Activated naive CD4-positive, alpha-beta T cell treated with anti-CD3 and anti-CD28 coated beads for 36 hours (primary cell): ENCODE measurements around the gene VANGL2. TPM values are rescaled to one million over a fixed set of nuclear protein-coding genes. Genes with fewer than 3 reads are reported as not detected.

Experiments used
- CTCF ChIA-PET: fragments of 350-600 bp; sonication (Branson Sonifier 250); formaldehyde crosslinking; loops from one replicate; lab custom pipeline; 2021; ENCODE audit warnings: antibody characterized with exemption; lab: Charles Lee
- DNase-seq: peaks from one replicate; pipeline ENCODE4 v3.0.0-alpha.2; 2020
- H3K27ac Mint-ChIP-seq: one replicate; pipeline ENCODE4 v1.8.0; 2021; ENCODE audit warnings: mild to moderate bottlenecking, mixed read lengths
- H3K27me3 Mint-ChIP-seq: one replicate; pipeline ENCODE4 v1.8.0; 2021; ENCODE audit warnings: low read depth, mixed read lengths
- H3K36me3 Mint-ChIP-seq: one replicate; pipeline ENCODE4 v1.8.0; 2021; ENCODE audit warnings: low read depth, mixed read lengths
- H3K4me1 Mint-ChIP-seq: one replicate; pipeline ENCODE4 v1.8.0; 2021; ENCODE audit warnings: low read depth, mixed read lengths
- H3K4me3 Mint-ChIP-seq: one replicate; pipeline ENCODE4 v1.8.0; 2021; ENCODE audit warnings: mild to moderate bottlenecking, moderate library complexity, mixed read lengths
- H3K9me3 Mint-ChIP-seq: one replicate; pipeline ENCODE4 v1.8.0; 2021; ENCODE audit warnings: mixed read lengths
- intact Hi-C: fragments of 100-400 bp; cut with micrococcal nuclease; formaldehyde crosslinking; loops from one replicate; pipeline ENCODE4 v1.15.1; 2023
- total RNA-seq, 2 experiments: library from RNA; stranded (reverse); gene quantifications; one replicate each; pipeline ENCODE4 v1.2.3, GENCODE V29; 2021

Gene VANGL2
- total RNA-seq, result under 1 TPM in 1 of 2 experiments, not detected in 1; 0.27 TPM

- intact Hi-C loops, result no loop called here
- Mint-ChIP-seq H3K9me3 (no peaks in the 10 kb centered on the region), H3K36me3 (no peaks in the 10 kb centered on the region), H3K27me3 (peaks cover 13% of the 10 kb centered on the region), H3K27ac (no peak within 1 kb of the TSS), H3K4me3 (peak within 1 kb of the TSS; percentile 44), H3K4me1 (peaks cover 3% of the 10 kb centered on the region)
- peak; percentile 31 for DNase-seq
- CTCF ChIA-PET, result no interaction called here
Observed at GRCh38 chr1:160400223-160400645, at the start of gene VANGL2. Gene VANGL2, plus strand, starts transcription at chr1:160400564. Its CDS starts 15,274 bp downstream, at chr1:160415838.

- H3K27me3 Mint-ChIP-seq, result no peaks in the 10 kb centered on the region
- H3K4me1 Mint-ChIP-seq, result peaks cover 6% of the 10 kb centered on the region
- intact Hi-C loops, result no loop called here
- no peak overlapping the region for H3K4me3 Mint-ChIP-seq
- no peaks in the 10 kb centered on the region for H3K9me3 Mint-ChIP-seq
- no peak overlapping the region for H3K27ac Mint-ChIP-seq
- peaks cover 38% of the 10 kb centered on the region for H3K36me3 Mint-ChIP-seq
- DNase-seq, result no peak
- CTCF ChIA-PET, result interaction anchor here (0.9 to 2.5 kb wide), 8 partner anchors 12 to 266 kb away, joined by 3 to 16 read pairs (median 4); partner anchors contain the start of gene CASQ1
Observed at GRCh38 chr1:160351629-160352028, 48.7 kb upstream of the VANGL2 start.

GRCh38 chr1:160352555-160352954, 47.8 kb upstream of the VANGL2 start:
- Mint-ChIP-seq H3K36me3 (peaks cover 38% of the 10 kb centered on the region), H3K9me3 (no peaks in the 10 kb centered on the region), H3K27me3 (no peaks in the 10 kb centered on the region), H3K27ac (no peak overlapping the region), H3K4me1 (no peaks in the 10 kb centered on the region), H3K4me3 (no peak overlapping the region)
- intact Hi-C loops, result no loop called here
- no peak for DNase-seq
- CTCF ChIA-PET, result interaction anchor here (1.0 to 3.2 kb wide), 11 partner anchors 11 to 267 kb away, joined by 3 to 16 read pairs (median 5); no protein-coding TSS in a partner anchor

DNA sequence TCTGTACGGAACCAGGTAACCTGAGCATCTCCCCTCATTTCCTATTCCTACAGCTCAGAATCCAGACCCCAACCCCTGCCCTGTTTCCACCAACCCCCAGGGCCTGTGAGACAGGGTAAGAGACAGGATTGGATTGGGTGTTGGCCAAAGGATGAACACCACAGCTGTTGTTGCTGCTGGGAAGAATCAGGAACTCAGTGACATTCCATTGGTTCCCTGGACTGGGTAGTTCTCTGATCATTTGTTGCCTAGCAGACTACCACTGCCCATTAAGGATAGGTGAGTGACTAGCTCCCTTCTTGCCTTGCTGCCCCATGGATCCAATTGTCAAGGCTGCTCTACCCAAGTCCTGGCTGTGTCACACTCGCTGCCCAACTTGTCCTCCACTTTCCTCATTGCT, 47.1 kb upstream of the VANGL2 start:
- no peaks in the 10 kb centered on the region for H3K4me1 Mint-ChIP-seq
- no peak overlapping the region for H3K27ac Mint-ChIP-seq
- peaks cover 41% of the 10 kb centered on the region for H3K36me3 Mint-ChIP-seq
- intact Hi-C loops, result no loop called here
- no peak for DNase-seq
- H3K27me3 Mint-ChIP-seq, result no peaks in the 10 kb centered on the region
- no peaks in the 10 kb centered on the region for H3K9me3 Mint-ChIP-seq
- no peak overlapping the region for H3K4me3 Mint-ChIP-seq
- CTCF ChIA-PET, result interaction anchor here (1.2 to 3.6 kb wide), 8 partner anchors 10 to 268 kb away, joined by 3 to 34 read pairs (median 8); no protein-coding TSS in a partner anchor

GRCh38 chr1:160354388-160354985, 45.9 kb upstream of the VANGL2 start:
- no peak overlapping the region for H3K27ac Mint-ChIP-seq
- no peaks in the 10 kb centered on the region for H3K27me3 Mint-ChIP-seq
- peaks cover 47% of the 10 kb centered on the region for H3K36me3 Mint-ChIP-seq
- intact Hi-C loops, result no loop called here
- no peak overlapping the region for H3K4me3 Mint-ChIP-seq
- DNase-seq, result peak; percentile 22
- CTCF ChIA-PET, result interaction anchor here (0.7 to 3.6 kb wide), 14 partner anchors 9 to 261 kb away, joined by 3 to 34 read pairs (median 6); partner anchors contain the start of genes COPA, NCSTN and NHLH1
- H3K9me3 Mint-ChIP-seq, result no peaks in the 10 kb centered on the region
- no peaks in the 10 kb centered on the region for H3K4me1 Mint-ChIP-seq

DNA sequence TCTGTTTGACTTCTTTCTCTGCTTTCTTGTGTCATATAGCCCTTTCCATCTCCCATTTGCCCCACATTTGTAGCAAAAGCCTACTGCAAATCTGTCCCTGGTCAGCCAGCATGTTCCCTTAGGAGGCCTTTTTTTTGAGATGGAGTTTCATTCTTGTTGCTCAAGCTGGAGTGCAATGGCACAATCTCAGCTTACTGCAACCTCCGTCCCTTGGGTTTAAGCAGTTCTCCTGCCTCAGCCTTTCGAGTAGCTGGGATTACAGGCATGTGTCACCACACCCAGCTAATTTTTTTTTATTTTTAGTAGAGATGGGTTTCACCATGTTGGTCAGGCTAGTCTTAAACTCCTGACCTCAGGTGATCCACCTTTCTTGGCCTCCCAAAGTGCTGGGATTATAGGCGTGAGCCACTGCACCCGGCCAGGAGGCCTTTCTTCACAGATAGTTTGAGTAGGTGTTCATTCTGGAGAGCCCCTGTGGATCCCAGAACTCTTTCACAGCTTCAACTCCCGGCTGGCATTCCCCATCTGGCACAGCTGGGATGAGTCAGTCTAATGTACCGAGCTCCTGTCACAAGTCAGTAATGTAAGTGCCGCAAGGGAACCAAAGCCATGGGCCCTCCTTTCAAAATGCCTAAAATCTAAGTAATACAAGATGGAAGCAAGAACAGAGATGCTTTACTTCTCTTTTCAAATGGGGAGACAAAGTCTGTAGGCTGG, 42.9 kb upstream of the VANGL2 start:
- peaks cover 5% of the 10 kb centered on the region for H3K4me1 Mint-ChIP-seq
- H3K9me3 Mint-ChIP-seq, result no peaks in the 10 kb centered on the region
- intact Hi-C loops, result no loop called here
- H3K4me3 Mint-ChIP-seq, result no peak overlapping the region
- H3K36me3 Mint-ChIP-seq, result peaks cover 34% of the 10 kb centered on the region
- CTCF ChIA-PET, result interaction anchor here (1.3 kb wide), 1 partner anchor 164 kb away, joined by 5 read pairs; no protein-coding TSS in a partner anchor
- no peak for DNase-seq
- no peak overlapping the region for H3K27ac Mint-ChIP-seq
- no peaks in the 10 kb centered on the region for H3K27me3 Mint-ChIP-seq

DNA sequence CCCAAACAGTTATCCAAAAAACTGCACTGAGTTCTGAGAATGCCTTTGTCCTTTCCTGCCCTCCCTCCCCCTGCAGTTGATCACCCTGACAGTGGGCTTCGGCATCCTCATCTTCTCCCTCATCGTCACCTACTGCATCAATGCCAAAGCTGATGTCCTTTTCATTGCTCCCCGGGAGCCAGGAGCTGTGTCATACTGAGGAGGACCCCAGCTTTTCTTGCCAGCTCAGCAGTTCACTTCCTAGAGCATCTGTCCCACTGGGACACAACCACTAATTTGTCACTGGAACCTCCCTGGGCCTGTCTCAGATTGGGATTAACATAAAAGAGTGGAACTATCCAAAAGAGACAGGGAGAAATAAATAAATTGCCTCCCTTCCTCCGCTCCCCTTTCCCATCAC, 42.3 kb upstream of the VANGL2 start:
- Mint-ChIP-seq H3K4me1 (peaks cover 5% of the 10 kb centered on the region), H3K27ac (no peak overlapping the region), H3K9me3 (no peaks in the 10 kb centered on the region), H3K4me3 (no peak overlapping the region), H3K27me3 (no peaks in the 10 kb centered on the region), H3K36me3 (peaks cover 30% of the 10 kb centered on the region)
- intact Hi-C loops, result no loop called here
- DNase-seq, result no peak
- CTCF ChIA-PET, result interaction anchor here (0.8 to 1.3 kb wide), 2 partner anchors 15 to 165 kb away, joined by 4 to 5 read pairs; no protein-coding TSS in a partner anchor

DNA sequence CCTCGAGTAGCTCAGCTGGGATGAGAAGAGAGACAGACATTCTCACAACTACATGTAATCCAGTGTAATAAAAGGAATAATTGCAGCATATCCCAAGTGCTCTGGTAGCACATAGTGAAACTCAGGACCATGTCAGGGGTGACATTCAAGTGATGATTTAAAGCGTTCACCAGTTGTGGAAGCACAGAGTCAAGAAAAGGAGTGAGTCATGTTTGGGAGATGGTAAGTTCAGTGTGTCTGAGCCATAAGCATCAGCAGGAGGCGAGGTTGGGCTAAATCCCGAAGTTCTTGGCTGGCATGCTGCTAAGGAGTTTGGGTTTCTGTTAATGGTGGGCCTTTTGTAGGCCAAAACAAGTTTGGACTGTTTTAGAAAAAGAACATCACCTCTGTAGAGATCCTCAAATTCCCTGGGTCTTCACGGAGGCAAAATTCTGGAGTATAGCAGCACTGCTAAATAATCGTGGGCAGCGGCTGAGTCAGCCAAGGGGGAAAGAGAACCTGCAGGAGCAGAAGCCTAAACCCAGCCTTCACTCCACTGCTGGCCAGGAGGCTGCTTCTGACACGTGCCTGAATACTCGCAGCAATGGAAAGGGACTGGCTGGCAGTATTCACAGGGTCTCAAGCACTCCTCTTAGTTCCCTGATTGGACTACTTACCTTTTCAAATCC, 40.7 kb upstream of the VANGL2 start:
- Mint-ChIP-seq H3K27me3 (no peaks in the 10 kb centered on the region), H3K36me3 (peaks cover 22% of the 10 kb centered on the region), H3K27ac (no peak overlapping the region), H3K9me3 (no peaks in the 10 kb centered on the region), H3K4me3 (no peak overlapping the region), H3K4me1 (peaks cover 5% of the 10 kb centered on the region)
- intact Hi-C loops, result no loop called here
- CTCF ChIA-PET, result interaction anchor here (0.9 kb wide), 1 partner anchor 31 kb away, joined by 3 read pairs; no protein-coding TSS in a partner anchor
- no peak for DNase-seq

DNA sequence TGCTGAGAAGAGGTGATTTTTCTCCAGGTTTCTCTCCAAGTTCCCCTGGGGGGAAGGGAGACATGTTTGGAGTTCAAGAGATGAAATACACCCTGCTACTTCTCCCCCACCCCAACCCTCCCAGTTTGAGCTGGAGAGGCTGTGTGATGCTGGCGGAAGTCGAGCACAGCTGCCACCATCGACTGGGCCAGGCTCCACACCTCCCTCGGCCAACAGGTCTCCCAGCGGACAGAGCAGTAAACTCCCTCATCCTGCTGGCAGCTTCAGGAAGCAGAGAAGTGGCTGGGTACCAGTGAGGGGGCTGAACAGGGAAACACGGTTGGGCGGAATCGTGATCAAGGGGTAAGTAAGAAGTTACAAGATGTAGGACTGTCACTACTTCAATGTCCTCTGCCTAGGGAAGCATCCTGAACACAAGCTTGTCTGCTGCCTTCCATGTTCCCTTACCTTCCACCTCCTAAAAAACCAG, 40.1 kb upstream of the VANGL2 start:
- H3K27me3 Mint-ChIP-seq, result no peaks in the 10 kb centered on the region
- H3K36me3 Mint-ChIP-seq, result peaks cover 21% of the 10 kb centered on the region
- H3K4me3 Mint-ChIP-seq, result no peak overlapping the region
- H3K27ac Mint-ChIP-seq, result no peak overlapping the region
- no peaks in the 10 kb centered on the region for H3K9me3 Mint-ChIP-seq
- DNase-seq, result no peak
- intact Hi-C loops, result no loop called here
- CTCF ChIA-PET, result interaction anchor here (0.6 to 0.9 kb wide), 2 partner anchors 19 to 31 kb away, joined by 3 read pairs; no protein-coding TSS in a partner anchor
- peaks cover 5% of the 10 kb centered on the region for H3K4me1 Mint-ChIP-seq

DNA sequence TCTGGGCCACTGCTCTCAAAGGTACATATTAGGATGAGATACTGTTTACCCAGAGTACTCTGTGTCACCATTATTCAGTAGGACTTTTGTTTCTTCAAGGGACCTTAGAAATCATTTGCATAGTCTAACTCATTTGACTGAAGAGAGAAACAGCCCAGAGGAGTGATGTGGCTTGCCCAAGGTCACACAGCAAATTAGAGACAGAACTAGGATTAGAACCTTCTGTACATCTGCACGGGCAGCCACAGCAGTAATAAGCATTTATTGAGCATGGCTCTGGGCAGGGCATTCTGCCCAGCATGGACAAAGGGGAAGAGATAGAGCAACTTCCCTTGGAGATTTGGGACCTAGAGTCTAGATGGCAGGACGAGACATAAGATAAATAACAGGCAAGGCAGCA, 39.2 kb upstream of the VANGL2 start:
- Mint-ChIP-seq H3K4me1 (peaks cover 5% of the 10 kb centered on the region), H3K4me3 (no peak overlapping the region), H3K9me3 (no peaks in the 10 kb centered on the region), H3K27ac (no peak overlapping the region), H3K36me3 (peaks cover 17% of the 10 kb centered on the region), H3K27me3 (no peaks in the 10 kb centered on the region)
- intact Hi-C loops, result no loop called here
- DNase-seq, result no peak
- CTCF ChIA-PET, result no interaction called here

DNA sequence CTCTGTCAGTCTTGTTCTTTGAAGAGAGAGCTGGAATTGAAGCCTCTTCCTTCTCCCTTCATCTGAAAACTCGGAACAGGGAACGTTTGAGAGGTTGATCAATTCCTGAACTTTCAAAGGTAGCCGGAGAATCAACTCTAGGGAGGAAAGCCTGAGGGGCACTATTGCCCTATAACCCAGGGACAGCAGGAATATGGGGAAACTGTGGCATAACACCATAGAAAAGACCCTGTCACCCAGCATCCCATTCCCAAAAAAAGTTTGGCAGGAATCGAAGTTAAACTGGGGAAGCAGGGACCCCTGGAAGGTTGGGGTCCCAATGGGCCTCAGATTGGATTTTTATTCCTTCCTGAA, 38.6 kb upstream of the VANGL2 start:
- intact Hi-C loops, result no loop called here
- Mint-ChIP-seq H3K27me3 (no peaks in the 10 kb centered on the region), H3K27ac (peak overlapping the region; percentile 27), H3K4me1 (peaks cover 5% of the 10 kb centered on the region), H3K36me3 (peaks cover 12% of the 10 kb centered on the region), H3K4me3 (no peak overlapping the region), H3K9me3 (no peaks in the 10 kb centered on the region)
- DNase-seq, result no peak
- CTCF ChIA-PET, result interaction anchor here (1.0 to 3.4 kb wide), 2 partner anchors 8 to 11 kb away, joined by 3 to 11 read pairs; no protein-coding TSS in a partner anchor
